A549 (cell line): Measurements from ENCODE around the gene CDH22. TPM values are rescaled to one million over a fixed set of nuclear protein-coding genes. Genes with fewer than 3 reads are reported as not detected.

Experiments used
- ATAC-seq, 2 experiments: fragments of 200-7000 bp in 1 of 2; fragments of >200 bp in 1 of 2; cut with Nextera tagmentation in 1 of 2; cut with Tn5 transposase in 1 of 2; 3 replicates each; pipeline versions ENCODE4 v1.8.0 to v1.9.1; 2018 to 2020; ENCODE audit warnings: mild to moderate bottlenecking in 1 of 2, moderate library complexity in 1 of 2
- CTCF ChIA-PET: fragments of 300-600 bp; sonication (Branson Sonifier 250); formaldehyde crosslinking; extraction: SDS; loops from one replicate; lab custom pipeline; 2021; ENCODE audit warnings: antibody characterized with exemption, inconsistent platforms; lab: Yijun Ruan, JAX
- POLR2A ChIA-PET: fragments of 350-600 bp; formaldehyde crosslinking; extraction: SDS; loops from one replicate; lab custom pipeline; 2021; ENCODE audit warnings: antibody characterized with exemption, inconsistent platforms; lab: Yijun Ruan, JAX
- DNase-seq, 2 experiments: peaks; one replicate each; pipeline versions ENCODE4 v3.0.0 to v3.0.0-alpha.2; 2011 to 2016; ENCODE audit warnings: low read depth in 1 of 2, low spot score in 1 of 2
- FAIRE-seq: peaks from 2 replicates; lab custom pipeline; 2011; peaks lifted over from hg19 to GRCh38; lab: Jason Lieb, UNC
- H3K27ac ChIP-seq, 2 experiments: fragments of >200 bp; sonication (Bioruptor Twin); formaldehyde crosslinking; 3 replicates each; pipeline ENCODE4 v1.5.1; 2016 to 2017
- H3K4me1 ChIP-seq: fragments of >200 bp; sonication (Bioruptor Twin); formaldehyde crosslinking; 3 replicates; pipeline ENCODE4 v1.6.1; 2016
- H3K4me2 ChIP-seq: fragments of >200 bp; sonication (Bioruptor Twin); formaldehyde crosslinking; 3 replicates; pipeline ENCODE4 v1.6.1; 2016
- H3K4me3 ChIP-seq: fragments of >200 bp; sonication (Bioruptor Twin); formaldehyde crosslinking; 3 replicates; pipeline ENCODE4 v1.5.1; 2016
- H3K9me3 ChIP-seq: fragments of >200 bp; sonication (Bioruptor Twin); formaldehyde crosslinking; 3 replicates; pipeline ENCODE4 v1.6.1; 2016
- BHLHE40 ChIP-seq: IDR thresholded peaks from 2 replicates; pipeline ENCODE4 v1.6.1; 2012; ENCODE audit warnings: low read depth, low read length, inconsistent platforms
- CEBPB ChIP-seq, 2 experiments: fragments of >200 bp in 1 of 2; sonication (Bioruptor Twin) in 1 of 2; formaldehyde crosslinking in 1 of 2; IDR thresholded peaks; 2 replicates each; pipeline ENCODE4 v1.6.1; 2012 to 2016
- EHMT2 ChIP-seq: fragments of 200-600 bp; sonication (generic); IDR thresholded peaks from 2 replicates; pipeline ENCODE4 v1.6.1; 2016; ENCODE audit warnings: antibody characterized with exemption, low read depth, mild to moderate bottlenecking, moderate library complexity
- EP300 ChIP-seq, 2 experiments: fragments of >200 bp; sonication (Bioruptor Twin); formaldehyde crosslinking; IDR thresholded peaks; 2 replicates in 1 of 2; 3 replicates in 1 of 2; pipeline ENCODE4 v1.6.1; 2016 to 2017
- FOSL2 ChIP-seq, 2 experiments: fragments of 450-650 bp in 1 of 2; fragments of >200 bp in 1 of 2; sonication (Bioruptor Twin) in 1 of 2; formaldehyde crosslinking; IDR thresholded peaks; 2 replicates each; pipeline versions ENCODE4 v1.5.0 to v1.6.1; 2016 to 2020; ENCODE audit warnings: mild to moderate bottlenecking in 1 of 2, moderate library complexity in 1 of 2
- FOXS1 ChIP-seq: fragments of 250-450 bp; sonication (Bioruptor Pico); IDR thresholded peaks from 2 replicates; pipeline ENCODE4 v1.5.0; 2020; ENCODE audit warnings: mild to moderate bottlenecking, moderate library complexity
- GATA3 ChIP-seq: IDR thresholded peaks from 2 replicates; pipeline ENCODE4 v1.6.1; 2012; ENCODE audit warnings: borderline replicate concordance
- HOXA7 ChIP-seq: fragments of 250-450 bp; sonication (Bioruptor Pico); IDR thresholded peaks from 2 replicates; pipeline ENCODE4 v1.5.0; 2020; ENCODE audit warnings: mild to moderate bottlenecking, moderate library complexity
- HOXB13 ChIP-seq: fragments of 250-450 bp; sonication (Bioruptor Pico); IDR thresholded peaks from 2 replicates; pipeline ENCODE4 v1.5.0; 2020; ENCODE audit warnings: low read depth, mild to moderate bottlenecking, moderate library complexity
- JUN ChIP-seq, 2 experiments: fragments of >200 bp; sonication (Bioruptor Twin); formaldehyde crosslinking; IDR thresholded peaks; 2 replicates in 1 of 2; 3 replicates in 1 of 2; pipeline ENCODE4 v1.6.1; 2016 to 2017
- KDM1A ChIP-seq: fragments of 200-600 bp; sonication (generic); IDR thresholded peaks from 2 replicates; pipeline ENCODE4 v1.6.1; 2016; ENCODE audit warnings: low read depth, mild to moderate bottlenecking
- KDM5A ChIP-seq: fragments of 200-600 bp; sonication (generic); IDR thresholded peaks from 2 replicates; pipeline ENCODE4 v1.6.1; 2016; ENCODE audit warnings: antibody characterized with exemption, mild to moderate bottlenecking
- MYC ChIP-seq: IDR thresholded peaks from 2 replicates; pipeline ENCODE4 v1.6.1; 2012; ENCODE audit warnings: mild to moderate bottlenecking, inconsistent platforms, low read length, improper control_type of control experiment, borderline replicate concordance
- NFE2L2 ChIP-seq: fragments of 150-350 bp; conservative IDR thresholded peaks from 2 replicates; pipeline ENCODE4 v1.6.1; 2014; ENCODE audit warnings: low read length
- NPAS2 ChIP-seq: fragments of 250-450 bp; sonication (Bioruptor Pico); IDR thresholded peaks from 2 replicates; pipeline ENCODE4 v1.8.0; 2022; ENCODE audit warnings: mild to moderate bottlenecking, moderate library complexity, borderline replicate concordance
- NR3C1 ChIP-seq: fragments of >200 bp; sonication (Bioruptor Twin); formaldehyde crosslinking; IDR thresholded peaks from 3 replicates; pipeline ENCODE4 v1.6.1; 2017
- PHF8 ChIP-seq: fragments of 200-600 bp; sonication (generic); IDR thresholded peaks from 2 replicates; pipeline ENCODE4 v1.6.1; 2016; ENCODE audit warnings: low read depth, mild to moderate bottlenecking, antibody characterized with exemption, moderate library complexity, borderline replicate concordance
- POLR2AphosphoS2 ChIP-seq: conservative IDR thresholded peaks from 2 replicates; pipeline ENCODE4 v1.6.1; 2012; ENCODE audit warnings: low read length, improper control_type of control experiment, inconsistent platforms
- RAD21 ChIP-seq, 2 experiments: fragments of >200 bp in 1 of 2; sonication (Bioruptor Twin) in 1 of 2; formaldehyde crosslinking in 1 of 2; IDR thresholded peaks in 1 of 2; conservative IDR thresholded peaks in 1 of 2; 2 replicates in 1 of 2; 3 replicates in 1 of 2; pipeline ENCODE4 v1.6.1; 2012 to 2018; ENCODE audit warnings: inconsistent platforms in 1 of 2
- RARB ChIP-seq: fragments of 250-450 bp; sonication (Bioruptor Pico); IDR thresholded peaks from 2 replicates; pipeline ENCODE4 v1.8.0; 2021; ENCODE audit warnings: mild to moderate bottlenecking, moderate library complexity
- RNF2 ChIP-seq: fragments of 200-600 bp; sonication (generic); IDR thresholded peaks from 2 replicates; pipeline ENCODE4 v1.6.1; 2016; ENCODE audit warnings: low read depth, mild to moderate bottlenecking, antibody characterized with exemption, moderate library complexity, borderline replicate concordance
- SMC3 ChIP-seq: fragments of >200 bp; sonication (Bioruptor Twin); formaldehyde crosslinking; IDR thresholded peaks from 3 replicates; pipeline ENCODE4 v1.6.1; 2018; ENCODE audit warnings: inconsistent platforms
- TFCP2L1 ChIP-seq: fragments of 250-450 bp; sonication (Bioruptor Pico); IDR thresholded peaks from 2 replicates; pipeline ENCODE4 v1.5.0; 2021; ENCODE audit warnings: mild to moderate bottlenecking
- ZFP36 ChIP-seq: fragments of 450-650 bp; IDR thresholded peaks from 2 replicates; pipeline ENCODE4 v1.6.1; 2014; ENCODE audit warnings: borderline replicate concordance; ENCODE audit not compliant: partially characterized antibody
- ZNF302 ChIP-seq: fragments of 250-450 bp; sonication (Bioruptor Pico); IDR thresholded peaks from 2 replicates; pipeline ENCODE4 v1.9.0; 2021; ENCODE audit warnings: inconsistent platforms, mild to moderate bottlenecking, moderate library complexity
- WGBS: methylation state at CpG from one replicate; pipeline ENCODE4 v1.1.6; 2017; ENCODE audit errors: missing lambda C conversion rate; 5-methylcytosine and 5-hydroxymethylcytosine counted together
- polyA plus RNA-seq, 4 experiments: library from polyadenylated mRNA; depleted of rRNA in 3 of 4; stranded (reverse); fragments of >200 nt; fragmentation: RNase III in 1 of 4; extraction: RNeasy Plus Mini Kit Qiagen cat#74134 plus additional on column Dnase treatment in 1 of 4; gene quantifications; 2 replicates in 3 of 4; 3 replicates in 1 of 4; pipeline ENCODE4 v1.2.3, GENCODE V29; 2011 to 2017
- TF ChIP-seq, protein P1 (sequence below): fragments of 200-600 bp; sonication (generic); IDR thresholded peaks from 2 replicates; pipeline ENCODE4 v1.6.1; 2016; ENCODE audit warnings: antibody characterized with exemption, mild to moderate bottlenecking, moderate library complexity
- TF ChIP-seq, protein P2 (sequence below): IDR thresholded peaks from 2 replicates; pipeline ENCODE4 v1.6.1; 2012
- TF ChIP-seq, protein P3 (sequence below): fragments of 250-450 bp; sonication (Bioruptor Pico); IDR thresholded peaks from 2 replicates; pipeline ENCODE4 v1.5.0; 2021; ENCODE audit warnings: mild to moderate bottlenecking, moderate library complexity, borderline replicate concordance
- TF ChIP-seq, protein P4 (sequence below): fragments of >200 bp; sonication (Bioruptor Twin); formaldehyde crosslinking; IDR thresholded peaks from 2 replicates; pipeline ENCODE4 v1.6.1; 2016

The CDH22 gene
- polyA plus RNA-seq, 2 of the 4 experiments (the other 2 are of a cell fraction): not detected

DNA sequence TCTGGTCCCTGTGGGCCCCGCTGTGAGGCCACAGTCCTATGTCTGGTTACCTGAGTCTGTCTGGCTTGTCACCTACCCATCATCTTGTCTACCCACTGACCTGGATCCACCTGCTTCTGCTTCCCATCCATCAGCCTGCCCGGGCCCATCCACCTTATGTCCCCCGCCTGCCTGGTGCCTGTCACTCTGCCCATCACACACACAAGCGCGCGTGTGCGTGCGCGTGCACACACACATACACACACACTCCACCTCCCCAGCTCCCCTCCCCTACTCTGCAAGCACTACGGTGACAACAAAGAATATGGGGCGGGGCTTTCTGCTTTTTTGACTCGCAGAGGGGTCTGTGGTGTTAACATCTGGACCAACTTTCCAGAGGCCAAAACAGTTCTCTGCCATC, 8.0 kb downstream of the CDH22 start:
- no peak for FAIRE-seq
- H3K9me3 ChIP-seq: no peaks in the 10 kb centered on the region
- WGBS: 62% methylated on average over 12 of the region's 12 CpGs
- no peak for TF ChIP-seq JUN (IDR thresholded peaks at IDR 0.05)
- no peak for TF ChIP-seq PHF8
- no peak for TF ChIP-seq KDM1A
- no peak for TF ChIP-seq RARB (CRISPR knock-in tag)
- no peak for TF ChIP-seq SMC3
- TF ChIP-seq, protein P1, sequence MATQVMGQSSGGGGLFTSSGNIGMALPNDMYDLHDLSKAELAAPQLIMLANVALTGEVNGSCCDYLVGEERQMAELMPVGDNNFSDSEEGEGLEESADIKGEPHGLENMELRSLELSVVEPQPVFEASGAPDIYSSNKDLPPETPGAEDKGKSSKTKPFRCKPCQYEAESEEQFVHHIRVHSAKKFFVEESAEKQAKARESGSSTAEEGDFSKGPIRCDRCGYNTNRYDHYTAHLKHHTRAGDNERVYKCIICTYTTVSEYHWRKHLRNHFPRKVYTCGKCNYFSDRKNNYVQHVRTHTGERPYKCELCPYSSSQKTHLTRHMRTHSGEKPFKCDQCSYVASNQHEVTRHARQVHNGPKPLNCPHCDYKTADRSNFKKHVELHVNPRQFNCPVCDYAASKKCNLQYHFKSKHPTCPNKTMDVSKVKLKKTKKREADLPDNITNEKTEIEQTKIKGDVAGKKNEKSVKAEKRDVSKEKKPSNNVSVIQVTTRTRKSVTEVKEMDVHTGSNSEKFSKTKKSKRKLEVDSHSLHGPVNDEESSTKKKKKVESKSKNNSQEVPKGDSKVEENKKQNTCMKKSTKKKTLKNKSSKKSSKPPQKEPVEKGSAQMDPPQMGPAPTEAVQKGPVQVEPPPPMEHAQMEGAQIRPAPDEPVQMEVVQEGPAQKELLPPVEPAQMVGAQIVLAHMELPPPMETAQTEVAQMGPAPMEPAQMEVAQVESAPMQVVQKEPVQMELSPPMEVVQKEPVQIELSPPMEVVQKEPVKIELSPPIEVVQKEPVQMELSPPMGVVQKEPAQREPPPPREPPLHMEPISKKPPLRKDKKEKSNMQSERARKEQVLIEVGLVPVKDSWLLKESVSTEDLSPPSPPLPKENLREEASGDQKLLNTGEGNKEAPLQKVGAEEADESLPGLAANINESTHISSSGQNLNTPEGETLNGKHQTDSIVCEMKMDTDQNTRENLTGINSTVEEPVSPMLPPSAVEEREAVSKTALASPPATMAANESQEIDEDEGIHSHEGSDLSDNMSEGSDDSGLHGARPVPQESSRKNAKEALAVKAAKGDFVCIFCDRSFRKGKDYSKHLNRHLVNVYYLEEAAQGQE: no peak
- no peak for TF ChIP-seq NR3C1
- TF ChIP-seq NFE2L2: no peak
- TF ChIP-seq ZFP36: no peak
- no peak for TF ChIP-seq CEBPB (IDR thresholded peaks at IDR 0.05)
- TF ChIP-seq HOXB13 (CRISPR knock-in tag): no peak
- no peak for TF ChIP-seq POLR2AphosphoS2
- TF ChIP-seq, protein P2, sequence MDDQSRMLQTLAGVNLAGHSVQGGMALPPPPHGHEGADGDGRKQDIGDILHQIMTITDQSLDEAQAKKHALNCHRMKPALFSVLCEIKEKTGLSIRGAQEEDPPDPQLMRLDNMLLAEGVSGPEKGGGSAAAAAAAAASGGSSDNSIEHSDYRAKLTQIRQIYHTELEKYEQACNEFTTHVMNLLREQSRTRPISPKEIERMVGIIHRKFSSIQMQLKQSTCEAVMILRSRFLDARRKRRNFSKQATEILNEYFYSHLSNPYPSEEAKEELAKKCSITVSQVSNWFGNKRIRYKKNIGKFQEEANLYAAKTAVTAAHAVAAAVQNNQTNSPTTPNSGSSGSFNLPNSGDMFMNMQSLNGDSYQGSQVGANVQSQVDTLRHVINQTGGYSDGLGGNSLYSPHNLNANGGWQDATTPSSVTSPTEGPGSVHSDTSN: no peak
- TF ChIP-seq, protein P3, sequence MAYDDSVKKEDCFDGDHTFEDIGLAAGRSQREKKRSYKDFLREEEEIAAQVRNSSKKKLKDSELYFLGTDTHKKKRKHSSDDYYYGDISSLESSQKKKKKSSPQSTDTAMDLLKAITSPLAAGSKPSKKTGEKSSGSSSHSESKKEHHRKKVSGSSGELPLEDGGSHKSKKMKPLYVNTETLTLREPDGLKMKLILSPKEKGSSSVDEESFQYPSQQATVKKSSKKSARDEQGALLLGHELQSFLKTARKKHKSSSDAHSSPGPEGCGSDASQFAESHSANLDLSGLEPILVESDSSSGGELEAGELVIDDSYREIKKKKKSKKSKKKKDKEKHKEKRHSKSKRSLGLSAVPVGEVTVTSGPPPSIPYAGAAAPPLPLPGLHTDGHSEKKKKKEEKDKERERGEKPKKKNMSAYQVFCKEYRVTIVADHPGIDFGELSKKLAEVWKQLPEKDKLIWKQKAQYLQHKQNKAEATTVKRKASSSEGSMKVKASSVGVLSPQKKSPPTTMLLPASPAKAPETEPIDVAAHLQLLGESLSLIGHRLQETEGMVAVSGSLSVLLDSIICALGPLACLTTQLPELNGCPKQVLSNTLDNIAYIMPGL (CRISPR knock-in tag): no peak
- no peak for TF ChIP-seq EP300 (IDR thresholded peaks at IDR 0.05)
- TF ChIP-seq HOXA7 (CRISPR knock-in tag): no peak
- no peak for TF ChIP-seq ZNF302 (CRISPR knock-in tag)
- no peak for TF ChIP-seq NPAS2 (CRISPR knock-in tag)
- TF ChIP-seq MYC: no peak
- TF ChIP-seq, all 56 proteins: peak for 0
- ATAC-seq (no peak), DNase-seq (no peak)
- Histone ChIP-seq H3K4me3 (no peak overlapping the region), H3K4me1 (no peaks in the 10 kb centered on the region), H3K27ac (no peak overlapping the region), H3K4me2 (no peak overlapping the region)
- ChIA-PET POLR2A (no interaction called here), CTCF (interaction anchor here (2.1 kb wide), 1 partner anchor 8 kb away, joined by 10 read pairs; the partner anchor contains the start of gene CDH22)

DNA sequence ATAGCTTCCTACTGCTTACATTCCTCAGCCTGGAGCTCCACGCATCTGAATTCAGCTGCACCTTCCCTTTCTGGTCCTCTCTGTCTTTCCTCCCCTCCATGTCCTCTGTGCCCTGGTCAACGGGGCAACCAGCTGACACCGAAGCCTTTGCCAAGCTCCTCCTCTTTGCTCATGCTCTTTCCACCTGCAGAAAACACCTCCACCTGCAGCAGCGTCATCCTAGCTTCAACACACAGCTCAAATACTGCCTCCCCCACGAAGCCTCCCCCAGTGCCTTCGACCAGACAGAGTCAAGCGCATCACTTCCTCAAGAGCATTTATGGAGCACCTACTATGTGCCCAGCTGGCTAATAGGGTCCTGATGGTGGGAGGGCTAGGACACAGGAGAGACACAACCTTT, 9.2 kb downstream of the CDH22 start:
- TF ChIP-seq KDM5A: no peak
- TF ChIP-seq FOSL2 (IDR thresholded peaks at IDR 0.05): no peak
- TF ChIP-seq FOSL2 (CRISPR knock-in tag; IDR thresholded peaks at IDR 0.05): no peak
- no peak for TF ChIP-seq RNF2
- no peak for TF ChIP-seq JUN (IDR thresholded peaks at IDR 0.05)
- TF ChIP-seq RAD21 (conservative IDR thresholded peaks at IDR 0.05 in 1 of 2, IDR thresholded peaks at IDR 0.05 in 1 of 2): no peak
- TF ChIP-seq GATA3: no peak
- no peak for TF ChIP-seq EHMT2
- no peak for TF ChIP-seq FOXS1 (CRISPR knock-in tag)
- TF ChIP-seq, protein P2: no peak
- no peak for TF ChIP-seq RARB (CRISPR knock-in tag)
- TF ChIP-seq TFCP2L1 (CRISPR knock-in tag): no peak
- TF ChIP-seq CEBPB (IDR thresholded peaks at IDR 0.05): no peak
- TF ChIP-seq, protein P4, sequence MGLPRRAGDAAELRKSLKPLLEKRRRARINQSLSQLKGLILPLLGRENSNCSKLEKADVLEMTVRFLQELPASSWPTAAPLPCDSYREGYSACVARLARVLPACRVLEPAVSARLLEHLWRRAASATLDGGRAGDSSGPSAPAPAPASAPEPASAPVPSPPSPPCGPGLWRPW: no peak
- TF ChIP-seq BHLHE40: no peak
- no peak for TF ChIP-seq POLR2AphosphoS2
- no peak for TF ChIP-seq ZNF302 (CRISPR knock-in tag)
- POLR2A ChIA-PET: no interaction called here
- H3K4me3 ChIP-seq: no peak overlapping the region
- WGBS: 31% methylated on average over 5 of the region's 7 CpGs
- ATAC-seq (no peak), DNase-seq (no peak), FAIRE-seq (no peak)
- H3K27ac ChIP-seq: no peak overlapping the region
- H3K4me2 ChIP-seq: no peak overlapping the region
- no peaks in the 10 kb centered on the region for H3K4me1 ChIP-seq
- no peaks in the 10 kb centered on the region for H3K9me3 ChIP-seq
- CTCF ChIA-PET: interaction anchor here (0.6 to 6.6 kb wide), 8 partner anchors 7 to 281 kb away, joined by 3 to 46 read pairs (median 4); partner anchors contain the start of gene CDH22
